B cell (primary cell): ENCODE results near the gene GABPB1. TPM values are rescaled to one million over a fixed set of nuclear protein-coding genes. Genes with fewer than 3 reads are reported as not detected.

ENCODE experiments used
- ATAC-seq: fragments of 200-7000 bp; cut with Tn5 transposase; one replicate; pipeline ENCODE4 v1.10.0; 2021; ENCODE audit warnings: low read depth, mild to moderate bottlenecking, moderate number of reproducible peaks, moderate library complexity
- CTCF ChIA-PET: fragments of 350-600 bp; sonication (Branson Sonifier 250); formaldehyde crosslinking; loops from one replicate; lab custom pipeline; 2021; ENCODE audit warnings: antibody characterized with exemption, inconsistent platforms; lab: Charles Lee
- POLR2A ChIA-PET: fragments of 350-600 bp; sonication (Branson Sonifier 250); formaldehyde crosslinking; loops from one replicate; lab custom pipeline; 2021; ENCODE audit warnings: antibody characterized with exemption; lab: Charles Lee
- DNase-seq: peaks from one replicate; pipeline ENCODE4 v3.0.0; 2013
- H2AFZ ChIP-seq: 2 replicates; pipeline ENCODE4 v1.6.1; 2012; ENCODE audit warnings: mild to moderate bottlenecking, low read depth, low read length; ENCODE audit not compliant: insufficient read depth, poor library complexity, severe bottlenecking
- H3K27ac ChIP-seq, 2 donors: 1 replicate in 1 of 2; 2 replicates in 1 of 2; pipeline ENCODE4 v1.5.1; 2012 to 2013; ENCODE audit warnings: low read length in 2 of 2, mild to moderate bottlenecking in 2 of 2, moderate library complexity in 1 of 2
- H3K27me3 ChIP-seq, 4 experiments: fragments of 200-600 bp in 1 of 4; sonication (generic) in 1 of 4; replicated peaks in 1 of 4; 1 replicate in 2 of 4; 2 replicates in 2 of 4; pipeline versions ENCODE4 v1.6.1 to v1.7.0; 2013 to 2016; ENCODE audit warnings: low read length in 3 of 4, mild to moderate bottlenecking in 2 of 4, mixed read lengths in 1 of 4, moderate library complexity in 1 of 4; ENCODE audit not compliant: insufficient read depth in 4 of 4, control insufficient read depth in 3 of 4; ENCODE audit errors: control extremely low read depth in 1 of 4
- H3K36me3 ChIP-seq, 2 experiments: replicated peaks in 1 of 2; 1 replicate in 1 of 2; 2 replicates in 1 of 2; pipeline versions ENCODE4 v1.6.1 to v1.7.1; 2013; ENCODE audit warnings: low read length in 1 of 2; ENCODE audit not compliant: insufficient read depth in 2 of 2, control insufficient read depth in 1 of 2; ENCODE audit errors: control extremely low read depth in 1 of 2, extremely low read depth in 1 of 2
- H3K4me1 ChIP-seq, 2 donors: fragments of 200-600 bp in 1 of 2; sonication (generic) in 1 of 2; 1 replicate in 1 of 2; 2 replicates in 1 of 2; pipeline versions ENCODE4 v1.5.1 to v1.6.1; 2013 to 2017; ENCODE audit warnings: low read length in 2 of 2; ENCODE audit not compliant: control insufficient read depth in 2 of 2, insufficient read depth in 2 of 2
- H3K4me2 ChIP-seq: replicated peaks from 2 replicates; pipeline ENCODE3; 2012; ENCODE audit warnings: mild to moderate bottlenecking, low read depth, low read length; ENCODE audit not compliant: poor library complexity, severe bottlenecking
- H3K4me3 ChIP-seq, 5 experiments: fragments of 200-600 bp in 1 of 5; sonication (generic) in 1 of 5; 1 replicate in 3 of 5; 2 replicates in 2 of 5; pipeline versions ENCODE4 v1.5.1 to v1.7.0; 2011 to 2016; ENCODE audit warnings: low read length in 4 of 5, mild to moderate bottlenecking in 4 of 5, low read depth in 2 of 5, control low read depth in 1 of 5, moderate library complexity in 1 of 5; ENCODE audit not compliant: insufficient read depth in 1 of 5; ENCODE audit errors: control extremely low read depth in 1 of 5, extremely low read depth in 1 of 5
- H3K79me2 ChIP-seq: fragments of 200-600 bp; sonication (generic); one replicate; pipeline ENCODE4 v1.6.0; 2016; ENCODE audit warnings: low read length; ENCODE audit not compliant: control insufficient read depth, insufficient read depth
- H3K9ac ChIP-seq: fragments of 200-600 bp; sonication (generic); 2 replicates; pipeline ENCODE4 v1.6.1; 2017; ENCODE audit warnings: mild to moderate bottlenecking, low read length, moderate library complexity
- H3K9me3 ChIP-seq, 3 donors: one replicate each; pipeline versions ENCODE4 v1.6.1 to v1.7.1; 2013; ENCODE audit warnings: low read length in 2 of 3; ENCODE audit not compliant: control insufficient read depth in 2 of 3, insufficient read depth in 1 of 3; ENCODE audit errors: control extremely low read depth in 1 of 3
- H4K20me1 ChIP-seq: 2 replicates; pipeline ENCODE4 v1.6.0; 2012; ENCODE audit warnings: mild to moderate bottlenecking, low read length; ENCODE audit not compliant: insufficient read depth, control insufficient read depth, poor library complexity, severe bottlenecking
- H3K27ac Mint-ChIP-seq: one replicate; pipeline ENCODE4 v1.8.0; 2021; ENCODE audit warnings: mixed read lengths
- H3K27me3 Mint-ChIP-seq: one replicate; pipeline ENCODE4 v1.8.0; 2021; ENCODE audit warnings: mixed read lengths
- H3K4me1 Mint-ChIP-seq: one replicate; pipeline ENCODE4 v1.8.0; 2021; ENCODE audit warnings: mixed read lengths
- H3K4me3 Mint-ChIP-seq: one replicate; pipeline ENCODE4 v1.8.0; 2021; ENCODE audit warnings: mixed read lengths
- H3K9me3 Mint-ChIP-seq: one replicate; pipeline ENCODE4 v1.8.0; 2022; ENCODE audit warnings: mixed read lengths; ENCODE audit not compliant: insufficient read depth
- EZH2 ChIP-seq: IDR thresholded peaks from 2 replicates; pipeline ENCODE4 v1.6.1; 2012; ENCODE audit warnings: borderline replicate concordance, low read depth, mild to moderate bottlenecking, moderate library complexity, low read length; ENCODE audit not compliant: insufficient read depth, poor library complexity, severe bottlenecking
- WGBS: methylation state at CpG from one replicate; pipeline ENCODE4 v1.1.5; 2013; ENCODE audit warnings: missing lambda C conversion rate; ENCODE audit not compliant: insufficient coverage; 5-methylcytosine and 5-hydroxymethylcytosine counted together
- intact Hi-C: fragments of 100-400 bp; cut with micrococcal nuclease; formaldehyde crosslinking; loops from one replicate; pipeline ENCODE4 v1.10.0; 2022
- polyA plus RNA-seq: library from polyadenylated mRNA; depleted of rRNA; stranded (reverse); fragments of >200 nt; gene quantifications from 2 replicates; pipeline ENCODE4 v1.2.3, GENCODE V29; 2012
- total RNA-seq, 2 donors: library from RNA; stranded (reverse); fragments of 120-200 nt in 1 of 2; gene quantifications; 1 replicate in 1 of 2; 2 replicates in 1 of 2; pipeline versions ENCODE4 v1.2.3 to v1.2.4, GENCODE V29; 2013 to 2022
- TF ChIP-seq, protein P1 (sequence below): fragments of 200-600 bp; IDR thresholded peaks from one replicate; pipeline ENCODE4 v1.8.0; 2022; ENCODE audit warnings: antibody characterized with exemption, mild to moderate bottlenecking

Gene GABPB1
- total and polyA plus RNA-seq, 2 donors (not counting 1 experiment from before 2014, with no cell fraction given), result 24.1 to 37.1 TPM

DNA sequence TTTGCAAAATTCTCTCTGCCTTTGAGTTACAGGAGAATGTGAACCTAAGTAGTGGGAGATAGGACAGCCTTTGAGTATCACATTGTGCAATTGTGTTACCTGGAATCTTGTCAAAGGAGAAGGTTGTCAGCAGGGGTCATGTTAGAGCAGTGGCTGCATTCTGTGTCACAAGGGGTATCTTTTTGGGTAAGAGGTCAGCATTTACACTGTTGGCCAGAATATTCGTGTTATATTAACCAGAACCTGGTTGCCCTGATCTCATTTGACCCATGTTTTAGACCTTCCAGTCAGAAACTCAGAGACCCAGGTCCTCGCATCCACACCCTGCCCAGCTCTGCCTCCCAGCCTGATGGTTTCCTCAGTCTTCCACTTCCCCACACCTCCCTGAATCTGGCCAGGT is 116.7 kb downstream of the GABPB1 start:
- 100% methylated on average over 1 of the region's 2 CpGs for WGBS
- H3K27ac Mint-ChIP-seq, result no peak overlapping the region

DNA sequence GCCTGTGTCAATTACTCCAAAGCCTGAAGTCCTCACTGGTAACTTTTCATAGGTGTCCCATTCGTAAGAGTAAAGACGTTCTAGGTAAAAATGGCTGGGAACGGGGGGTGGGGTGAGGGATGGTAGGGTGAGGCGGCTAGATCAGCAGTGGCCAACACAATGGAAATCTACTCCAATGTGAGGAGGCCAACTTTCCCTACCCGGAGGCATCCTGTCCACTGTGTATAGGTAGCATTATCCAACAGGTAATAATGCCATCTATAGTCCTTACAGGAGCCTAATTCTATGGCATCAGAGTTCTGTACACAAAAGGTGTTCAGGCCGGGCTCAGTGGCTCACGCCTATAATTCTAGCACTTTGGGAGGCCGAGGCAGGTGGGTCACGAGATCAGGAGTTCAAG is 118.6 kb downstream of the GABPB1 start:
- intact Hi-C loops, result no loop called here
- H3K27me3 ChIP-seq, result no peaks in the 10 kb centered on the region
- no peak for DNase-seq
- Mint-ChIP-seq H3K27ac (no peak overlapping the region), H3K4me3 (no peak overlapping the region), H3K4me1 (no peaks in the 10 kb centered on the region), H3K27me3 (no peaks in the 10 kb centered on the region), H3K9me3 (no peaks in the 10 kb centered on the region)
- 93% methylated on average over 5 of the region's 9 CpGs for WGBS
- H3K4me1 ChIP-seq, result no peaks in the 10 kb centered on the region
- POLR2A ChIA-PET, result no interaction called here
- no peak overlapping the region for H3K4me3 ChIP-seq
- CTCF ChIA-PET, result no interaction called here
- no peak for ATAC-seq
- no peak overlapping the region for H2AFZ ChIP-seq
- no peaks in the 10 kb centered on the region for H3K79me2 ChIP-seq
- H4K20me1 ChIP-seq, result no peaks in the 10 kb centered on the region
- H3K27ac ChIP-seq, result no peak overlapping the region
- H3K4me2 ChIP-seq, result no peak overlapping the region
- no peaks in the 10 kb centered on the region for H3K36me3 ChIP-seq
- H3K9ac ChIP-seq, result no peak overlapping the region
- TF ChIP-seq, protein P1, sequence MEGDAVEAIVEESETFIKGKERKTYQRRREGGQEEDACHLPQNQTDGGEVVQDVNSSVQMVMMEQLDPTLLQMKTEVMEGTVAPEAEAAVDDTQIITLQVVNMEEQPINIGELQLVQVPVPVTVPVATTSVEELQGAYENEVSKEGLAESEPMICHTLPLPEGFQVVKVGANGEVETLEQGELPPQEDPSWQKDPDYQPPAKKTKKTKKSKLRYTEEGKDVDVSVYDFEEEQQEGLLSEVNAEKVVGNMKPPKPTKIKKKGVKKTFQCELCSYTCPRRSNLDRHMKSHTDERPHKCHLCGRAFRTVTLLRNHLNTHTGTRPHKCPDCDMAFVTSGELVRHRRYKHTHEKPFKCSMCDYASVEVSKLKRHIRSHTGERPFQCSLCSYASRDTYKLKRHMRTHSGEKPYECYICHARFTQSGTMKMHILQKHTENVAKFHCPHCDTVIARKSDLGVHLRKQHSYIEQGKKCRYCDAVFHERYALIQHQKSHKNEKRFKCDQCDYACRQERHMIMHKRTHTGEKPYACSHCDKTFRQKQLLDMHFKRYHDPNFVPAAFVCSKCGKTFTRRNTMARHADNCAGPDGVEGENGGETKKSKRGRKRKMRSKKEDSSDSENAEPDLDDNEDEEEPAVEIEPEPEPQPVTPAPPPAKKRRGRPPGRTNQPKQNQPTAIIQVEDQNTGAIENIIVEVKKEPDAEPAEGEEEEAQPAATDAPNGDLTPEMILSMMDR, result no peak
- no peak for TF ChIP-seq EZH2
- H3K9me3 ChIP-seq, result no peaks in the 10 kb centered on the region

More for the DNA sequence above, 116.7 kb downstream of the GABPB1 start:
- ChIA-PET CTCF (no interaction called here), POLR2A (no interaction called here)
- H3K27me3 Mint-ChIP-seq, result no peaks in the 10 kb centered on the region
- TF ChIP-seq, protein P1, result no peak
- no peak for TF ChIP-seq EZH2
- H3K9me3 Mint-ChIP-seq, result no peaks in the 10 kb centered on the region
- no peak overlapping the region for H3K4me3 Mint-ChIP-seq
- no peaks in the 10 kb centered on the region for H3K79me2 ChIP-seq
- intact Hi-C loops, result no loop called here
- no peak for DNase-seq
- no peak overlapping the region for H3K4me3 ChIP-seq
- H3K27me3 ChIP-seq, result no peaks in the 10 kb centered on the region
- H3K4me1 Mint-ChIP-seq, result no peaks in the 10 kb centered on the region
- H4K20me1 ChIP-seq, result no peaks in the 10 kb centered on the region
- H2AFZ ChIP-seq, result no peak overlapping the region
- no peak overlapping the region for H3K27ac ChIP-seq
- H3K4me1 ChIP-seq, result no peaks in the 10 kb centered on the region
- H3K4me2 ChIP-seq, result no peak overlapping the region
- H3K36me3 ChIP-seq, result no peaks in the 10 kb centered on the region
- no peak for ATAC-seq
- no peak overlapping the region for H3K9ac ChIP-seq
- H3K9me3 ChIP-seq, result no peaks in the 10 kb centered on the region
